H9 (cell line): ENCODE results near the gene ZNF652. TPM values are rescaled to one million over a fixed set of nuclear protein-coding genes. Genes with fewer than 3 reads are reported as not detected.

ENCODE experiments used
- DNase-seq: peaks from one replicate; pipeline ENCODE4 v3.0.0-alpha.2; 2017
- H2AFZ ChIP-seq: one replicate; pipeline ENCODE4 v1.6.1; 2013; ENCODE audit warnings: mild to moderate bottlenecking, low read length, control low read depth, moderate library complexity
- H2AK5ac ChIP-seq: 2 replicates; pipeline ENCODE4 v1.6.1; 2013; ENCODE audit warnings: low read length, control low read depth, mixed read lengths; ENCODE audit not compliant: insufficient read length
- H2BK120ac ChIP-seq: one replicate; pipeline ENCODE4 v1.6.1; 2013; ENCODE audit warnings: low read depth, mild to moderate bottlenecking, low read length, control low read depth, inconsistent platforms; ENCODE audit not compliant: poor library complexity, severe bottlenecking
- H2BK12ac ChIP-seq: 2 replicates; pipeline ENCODE4 v1.6.1; 2013; ENCODE audit warnings: low read length, control low read depth, mixed read lengths, low read depth; ENCODE audit not compliant: insufficient read length
- H2BK15ac ChIP-seq: 2 replicates; pipeline ENCODE4 v1.6.1; 2013; ENCODE audit warnings: low read depth, low read length, control low read depth
- H2BK20ac ChIP-seq: one replicate; pipeline ENCODE4 v1.6.1; 2013; ENCODE audit warnings: low read depth, mild to moderate bottlenecking, low read length, control low read depth, inconsistent platforms; ENCODE audit not compliant: poor library complexity, severe bottlenecking
- H2BK5ac ChIP-seq: 2 replicates; pipeline ENCODE4 v1.6.1; 2013; ENCODE audit warnings: low read length, control low read depth, mixed read lengths; ENCODE audit not compliant: insufficient read length
- H3K14ac ChIP-seq: 2 replicates; pipeline ENCODE4 v1.6.1; 2013; ENCODE audit warnings: low read length, control low read depth; ENCODE audit not compliant: insufficient read depth
- H3K18ac ChIP-seq: 2 replicates; pipeline ENCODE4 v1.6.1; 2013; ENCODE audit warnings: low read depth, mild to moderate bottlenecking, mixed read lengths, low read length, control low read depth; ENCODE audit not compliant: insufficient read length
- H3K23ac ChIP-seq: 2 replicates; pipeline ENCODE4 v1.6.1; 2013; ENCODE audit warnings: low read length, control low read depth, mixed read lengths, low read depth; ENCODE audit not compliant: insufficient read length
- H3K23me2 ChIP-seq: 2 replicates; pipeline ENCODE4 v1.6.1; 2013; ENCODE audit warnings: low read depth, mild to moderate bottlenecking, mixed read lengths, low read length, control low read depth; ENCODE audit not compliant: insufficient read length, poor library complexity, severe bottlenecking
- H3K27ac ChIP-seq: 2 replicates; pipeline ENCODE4 v1.5.1; 2013; ENCODE audit warnings: low read length, control low read depth, mixed read lengths, low read depth; ENCODE audit not compliant: insufficient read length
- H3K27me3 ChIP-seq: 2 replicates; pipeline ENCODE4 v1.6.1; 2013; ENCODE audit warnings: low read length, control low read depth, inconsistent platforms; ENCODE audit not compliant: insufficient read depth
- H3K4ac ChIP-seq: 2 replicates; pipeline ENCODE4 v1.6.1; 2013; ENCODE audit warnings: low read depth, mild to moderate bottlenecking, control low read depth, inconsistent platforms, low read length, moderate library complexity
- H3K4me1 ChIP-seq: 2 replicates; pipeline ENCODE4 v1.6.1; 2013; ENCODE audit warnings: low read length, control low read depth, inconsistent platforms; ENCODE audit not compliant: insufficient read depth
- H3K4me2 ChIP-seq: 2 replicates; pipeline ENCODE4 v1.6.1; 2013; ENCODE audit warnings: low read length, control low read depth, mixed read lengths; ENCODE audit not compliant: insufficient read length, insufficient read depth
- H3K56ac ChIP-seq: 2 replicates; pipeline ENCODE4 v1.6.1; 2013; ENCODE audit warnings: low read depth, mild to moderate bottlenecking, mixed read lengths, low read length, control low read depth; ENCODE audit not compliant: insufficient read length
- H3K79me1 ChIP-seq: 2 replicates; pipeline ENCODE4 v1.6.1; 2013; ENCODE audit warnings: low read depth, mild to moderate bottlenecking, moderate library complexity, low read length, control low read depth, inconsistent platforms; ENCODE audit not compliant: insufficient read depth, poor library complexity, severe bottlenecking
- H3K79me2 ChIP-seq: 2 replicates; pipeline ENCODE4 v1.6.1; 2013; ENCODE audit warnings: low read length, control low read depth, inconsistent platforms; ENCODE audit not compliant: insufficient read depth
- H3K9ac ChIP-seq: 2 replicates; pipeline ENCODE4 v1.6.1; 2013; ENCODE audit warnings: low read length, control low read depth, mixed read lengths; ENCODE audit not compliant: insufficient read length; ENCODE audit errors: extremely low read depth
- H3K9me3 ChIP-seq: one replicate; pipeline ENCODE4 v1.6.1; 2013; ENCODE audit warnings: low read depth, low read length, inconsistent platforms; ENCODE audit not compliant: control insufficient read depth
- H3T11ph ChIP-seq: one replicate; pipeline ENCODE4 v1.6.1; 2013; ENCODE audit warnings: mild to moderate bottlenecking, low read length, control low read depth, inconsistent platforms
- H4K20me1 ChIP-seq: one replicate; pipeline ENCODE4 v1.6.1; 2013; ENCODE audit not compliant: control insufficient read depth, insufficient read length, insufficient read depth
- H4K5ac ChIP-seq: 2 replicates; pipeline ENCODE4 v1.6.1; 2013; ENCODE audit warnings: low read depth, mild to moderate bottlenecking, mixed read lengths, low read length, control low read depth; ENCODE audit not compliant: insufficient read length
- H4K8ac ChIP-seq: replicated peaks from 2 replicates; pipeline ENCODE4 v1.6.1; 2013; ENCODE audit warnings: low read length, control low read depth, mixed read lengths, low read depth; ENCODE audit not compliant: insufficient read length
- H4K91ac ChIP-seq: 2 replicates; pipeline ENCODE4 v1.6.1; 2013; ENCODE audit warnings: low read depth, mild to moderate bottlenecking, moderate library complexity, mixed read lengths, low read length, control low read depth; ENCODE audit not compliant: insufficient read length
- H3K27ac Mint-ChIP-seq, 3 experiments: 2 replicates in 2 of 3; 3 replicates in 1 of 3; pipeline ENCODE4 v1.8.0; 2020 to 2021; ENCODE audit warnings: mixed read lengths in 3 of 3, mild to moderate bottlenecking in 1 of 3, moderate library complexity in 1 of 3
- H3K27me3 Mint-ChIP-seq: 2 replicates; pipeline ENCODE4 v1.8.0; 2021; ENCODE audit warnings: low read depth, mild to moderate bottlenecking, moderate library complexity, mixed read lengths
- H3K36me3 Mint-ChIP-seq, 3 experiments: 2 replicates in 2 of 3; 3 replicates in 1 of 3; pipeline ENCODE4 v1.8.0; 2020 to 2021; ENCODE audit warnings: low read depth in 3 of 3, mixed read lengths in 3 of 3; ENCODE audit not compliant: insufficient read depth in 1 of 3
- H3K4me1 Mint-ChIP-seq, 2 experiments: 2 replicates each; pipeline ENCODE4 v1.8.0; 2020; ENCODE audit warnings: mixed read lengths in 2 of 2
- H3K4me3 Mint-ChIP-seq, 2 experiments: 2 replicates in 1 of 2; 3 replicates in 1 of 2; pipeline ENCODE4 v1.8.0; 2020 to 2021; ENCODE audit warnings: mild to moderate bottlenecking in 2 of 2, mixed read lengths in 2 of 2, moderate library complexity in 1 of 2
- H3K9me3 Mint-ChIP-seq, 2 experiments: 2 replicates in 1 of 2; 3 replicates in 1 of 2; pipeline ENCODE4 v1.8.0; 2020; ENCODE audit warnings: mild to moderate bottlenecking in 2 of 2, mixed read lengths in 2 of 2, moderate library complexity in 1 of 2
- CTCF ChIP-seq: fragments of 200-600 bp; sonication (generic); conservative IDR thresholded peaks from 3 replicates; pipeline ENCODE4 v1.8.0; 2021; ENCODE audit warnings: antibody characterized with exemption, mild to moderate bottlenecking
- WGBS: extraction: QIAGEN DNeasy Blood & Tissue Kit; methylation state at CpG from one replicate; pipeline ENCODE4 v1.1.7; 2013; ENCODE audit warnings: missing lambda C conversion rate, low lambda C conversion rate, mixed read lengths; ENCODE audit not compliant: insufficient read length; ENCODE audit errors: extremely low coverage; 5-methylcytosine and 5-hydroxymethylcytosine counted together
- total RNA-seq: library from RNA; stranded (reverse); gene quantifications from 2 replicates; pipeline ENCODE4 v1.2.1, GENCODE V29; 2021

ZNF652 gene
- total RNA-seq, 1 experiment from 2014 or later, result 33.6 TPM

- no peak overlapping the region for H2BK12ac ChIP-seq
- no peak overlapping the region for H2AFZ ChIP-seq
- peaks cover under 1% of the 10 kb centered on the region for H3K79me1 ChIP-seq
- H3K18ac ChIP-seq, result no peak overlapping the region
- no peak overlapping the region for H3T11ph ChIP-seq
- no CpG with 5 or more reads among the region's 9 CpGs for WGBS
- H3K9ac ChIP-seq, result no peak overlapping the region
- Mint-ChIP-seq H3K4me1 (peaks cover 6 to 12% of the 10 kb centered on the region in 2 experiments; a peak in 2 of 4 replicates), H3K27me3 (no peaks in the 10 kb centered on the region), H3K27ac (peak overlapping the region in 2 of 3 experiments; percentile 46 to 76; a peak in 3 of 7 replicates), H3K4me3 (no peak overlapping the region), H3K9me3 (no peaks in the 10 kb centered on the region), H3K36me3 (peaks cover 3 to 14% (median 5%) of the 10 kb centered on the region in 3 experiments; a peak in 5 of 7 replicates)
- H3K27ac ChIP-seq, result no peak overlapping the region
- no peak overlapping the region for H4K8ac ChIP-seq
- H2BK120ac ChIP-seq, result no peak overlapping the region
- no peak overlapping the region for H3K23ac ChIP-seq
- H3K27me3 ChIP-seq, result no peaks in the 10 kb centered on the region
- no peak overlapping the region for H2AK5ac ChIP-seq
- H3K79me2 ChIP-seq, result no peaks in the 10 kb centered on the region
- no peak overlapping the region for H4K91ac ChIP-seq
- H3K23me2 ChIP-seq, result no peaks in the 10 kb centered on the region
- no peak overlapping the region for H4K5ac ChIP-seq
- no peak overlapping the region for H2BK15ac ChIP-seq
- no peak overlapping the region for H2BK5ac ChIP-seq
- H3K14ac ChIP-seq, result no peak overlapping the region
- no peak overlapping the region for H3K4me2 ChIP-seq
- H2BK20ac ChIP-seq, result no peak overlapping the region
- H4K20me1 ChIP-seq, result no peaks in the 10 kb centered on the region
- H3K4ac ChIP-seq, result no peak overlapping the region
- no peaks in the 10 kb centered on the region for H3K4me1 ChIP-seq
- H3K9me3 ChIP-seq, result no peaks in the 10 kb centered on the region
- peak; percentile 88 for TF ChIP-seq CTCF
- H3K56ac ChIP-seq, result no peak overlapping the region
- DNase-seq, result peak; percentile 78
Measured at GRCh38 chr17:49315551-49316257, 46.3 kb downstream of the ZNF652 start.
